GM19099 (cell line): ENCODE results near the gene ISCA2.

Experiments
- POLR2A ChIP-seq: IDR thresholded peaks from 3 replicates; pipeline ENCODE4 v1.6.1; 2011; ENCODE audit warnings: low read depth; ENCODE audit not compliant: insufficient read length; ENCODE audit errors: extremely low read depth

Gene ISCA2

GRCh38 chr14:74501691-74502090, 8.1 kb downstream of the ISCA2 start:
- TF ChIP-seq POLR2A, result no peak

GRCh38 chr14:74502236-74503019, 8.9 kb downstream of the ISCA2 start:
- no peak for TF ChIP-seq POLR2A

- no peak for TF ChIP-seq POLR2A
Measured at GRCh38 chr14:74503291-74503937, 9.8 kb downstream of the ISCA2 start.

GRCh38 chr14:74503938-74504335, 10.4 kb downstream of the ISCA2 start:
- TF ChIP-seq POLR2A, result no peak

GRCh38 chr14:74504412-74504811, 10.8 kb downstream of the ISCA2 start:
- no peak for TF ChIP-seq POLR2A

- TF ChIP-seq POLR2A, result no peak
Measured at GRCh38 chr14:74504874-74505720, 11.5 kb downstream of the ISCA2 start.

- TF ChIP-seq POLR2A, result no peak
Measured at GRCh38 chr14:74505831-74506230, 12.3 kb downstream of the ISCA2 start.

- TF ChIP-seq POLR2A, result no peak
Measured at GRCh38 chr14:74506411-74506851, 12.9 kb downstream of the ISCA2 start.

GRCh38 chr14:74507085-74507484, 13.5 kb downstream of the ISCA2 start:
- TF ChIP-seq POLR2A, result no peak

GRCh38 chr14:74507840-74508239, 14.3 kb downstream of the ISCA2 start:
- TF ChIP-seq POLR2A, result no peak

- no peak for TF ChIP-seq POLR2A
Measured at GRCh38 chr14:74508292-74508731, 14.7 kb downstream of the ISCA2 start.

- no peak for TF ChIP-seq POLR2A
Measured at GRCh38 chr14:74508844-74509428, 15.4 kb downstream of the ISCA2 start.

- no peak for TF ChIP-seq POLR2A
Measured at GRCh38 chr14:74509587-74510222, 16.1 kb downstream of the ISCA2 start.

- TF ChIP-seq POLR2A, result no peak
Measured at GRCh38 chr14:74510223-74510931, 16.8 kb downstream of the ISCA2 start.
